ENCODE results near the gene CCDC136. TPM values are rescaled to one million over a fixed set of nuclear protein-coding genes. Genes with fewer than 3 reads are reported as not detected.

CCDC136 gene
- total RNA-seq, 1 experiment from 2014 or later = 11.1 TPM

- no peak for ATAC-seq
- Histone ChIP-seq H3K27ac (ENCODE audit: low read depth, low read length) (no peak overlapping the region), H3K9ac (ENCODE audit: low read length) (no peak overlapping the region), H3K4me3 (replicated peaks in 1 of 2; ENCODE audit: low read depth in 1 of 2, low read length in 2 of 2) (no peak overlapping the region), H2AFZ (ENCODE audit: low read depth, low read length, poor library complexity, severe bottlenecking) (no peak overlapping the region), H3K9me2 (ENCODE audit: insufficient read depth) (no peaks in the 10 kb centered on the region), H3K36me3 (ENCODE audit: control insufficient read depth in 1 of 2, insufficient read depth in 2 of 2, low read length in 2 of 2) (peaks cover 32 to 54% of the 10 kb centered on the region in 2 experiments), H3K27me3 (ENCODE audit: insufficient read depth, low read length) (no peaks in the 10 kb centered on the region), H3K4me1 (ENCODE audit: control insufficient read depth in 1 of 2, insufficient read depth in 2 of 2, low read length in 2 of 2) (no peaks in the 10 kb centered on the region), H3K4me2 (ENCODE audit: low read length) (no peak overlapping the region), H3K9me3 (ENCODE audit: control insufficient read depth in 1 of 2, insufficient read depth in 1 of 2, low read depth in 1 of 2, low read length in 2 of 2) (no peaks in the 10 kb centered on the region), H3K79me2 (ENCODE audit: insufficient read depth, low read length) (no peaks in the 10 kb centered on the region), H4K20me1 (ENCODE audit: insufficient read depth) (no peaks in the 10 kb centered on the region)
- CTCF ChIA-PET = no interaction called here
- POLR2A ChIA-PET = no interaction called here
- BruUV-seq (replicated peaks) = no TSS peak
- TF ChIP-seq CBX3 (IDR thresholded peaks at IDR 0.05; ENCODE audit: low read depth) = no peak
- no peak for TF ChIP-seq POLR2A (IDR thresholded peaks at IDR 0.05; ENCODE audit: borderline replicate concordance, extremely low read depth, insufficient read depth, insufficient read length)
- RAD21 ChIA-PET (ENCODE audit: low non-redundant PET in 1 of 2, low total read pairs in 2 of 2, uncharacterized antibody in 2 of 2, unreplicated experiment in 2 of 2) = no interaction called here
- DNase-seq (ENCODE audit: low read depth, low spot score) = no peak
- intact Hi-C loops (cut with micrococcal nuclease) = no loop called here
Measured at GRCh38 chr7:128770233-128770632, 21.5 kb upstream of the CCDC136 start.

GRCh38 chr7:128773604-128774003 lies 18.2 kb upstream of the CCDC136 start:
- Histone ChIP-seq H3K9me3 (ENCODE audit: control insufficient read depth in 1 of 2, insufficient read depth in 1 of 2, low read depth in 1 of 2, low read length in 2 of 2) (no peaks in the 10 kb centered on the region), H3K9me2 (ENCODE audit: insufficient read depth) (no peaks in the 10 kb centered on the region), H3K36me3 (ENCODE audit: control insufficient read depth in 1 of 2, insufficient read depth in 2 of 2, low read length in 2 of 2) (peaks cover 21 to 38% of the 10 kb centered on the region in 2 experiments; a peak in 3 of 4 replicates), H3K4me1 (ENCODE audit: control insufficient read depth in 1 of 2, insufficient read depth in 2 of 2, low read length in 2 of 2) (no peaks in the 10 kb centered on the region), H3K79me2 (ENCODE audit: insufficient read depth, low read length) (no peaks in the 10 kb centered on the region), H3K27me3 (ENCODE audit: insufficient read depth, low read length) (no peaks in the 10 kb centered on the region), H3K4me2 (ENCODE audit: low read length) (no peak overlapping the region), H3K4me3 (replicated peaks in 1 of 2; ENCODE audit: low read depth in 1 of 2, low read length in 2 of 2) (no peak overlapping the region), H3K27ac (ENCODE audit: low read depth, low read length) (no peak overlapping the region), H3K9ac (ENCODE audit: low read length) (no peak overlapping the region), H4K20me1 (ENCODE audit: insufficient read depth) (no peaks in the 10 kb centered on the region), H2AFZ (ENCODE audit: low read depth, low read length, poor library complexity, severe bottlenecking) (no peak overlapping the region)
- BruUV-seq (replicated peaks) = no TSS peak
- intact Hi-C loops (cut with micrococcal nuclease) = no loop called here
- DNase-seq (ENCODE audit: low read depth, low spot score) (no peak), ATAC-seq (no peak)
- ChIA-PET CTCF (no interaction called here), POLR2A (no interaction called here), RAD21 (ENCODE audit: low non-redundant PET in 1 of 2, low total read pairs in 2 of 2, uncharacterized antibody in 2 of 2, unreplicated experiment in 2 of 2) (no interaction called here)
- no peak for TF ChIP-seq SRF (IDR thresholded peaks at IDR 0.05; ENCODE audit: low read depth)
- no peak for TF ChIP-seq SP1 (IDR thresholded peaks at IDR 0.05; ENCODE audit: low read depth)
- no peak for TF ChIP-seq REST (IDR thresholded peaks at IDR 0.05; ENCODE audit: low read depth)
- no peak for TF ChIP-seq ZNF274 (IDR thresholded peaks at IDR 0.05; ENCODE audit: low read depth, low read length)
- no peak for TF ChIP-seq EZH2phosphoT487 (IDR thresholded peaks at IDR 0.05; ENCODE audit: borderline replicate concordance)
- TF ChIP-seq, protein P1, sequence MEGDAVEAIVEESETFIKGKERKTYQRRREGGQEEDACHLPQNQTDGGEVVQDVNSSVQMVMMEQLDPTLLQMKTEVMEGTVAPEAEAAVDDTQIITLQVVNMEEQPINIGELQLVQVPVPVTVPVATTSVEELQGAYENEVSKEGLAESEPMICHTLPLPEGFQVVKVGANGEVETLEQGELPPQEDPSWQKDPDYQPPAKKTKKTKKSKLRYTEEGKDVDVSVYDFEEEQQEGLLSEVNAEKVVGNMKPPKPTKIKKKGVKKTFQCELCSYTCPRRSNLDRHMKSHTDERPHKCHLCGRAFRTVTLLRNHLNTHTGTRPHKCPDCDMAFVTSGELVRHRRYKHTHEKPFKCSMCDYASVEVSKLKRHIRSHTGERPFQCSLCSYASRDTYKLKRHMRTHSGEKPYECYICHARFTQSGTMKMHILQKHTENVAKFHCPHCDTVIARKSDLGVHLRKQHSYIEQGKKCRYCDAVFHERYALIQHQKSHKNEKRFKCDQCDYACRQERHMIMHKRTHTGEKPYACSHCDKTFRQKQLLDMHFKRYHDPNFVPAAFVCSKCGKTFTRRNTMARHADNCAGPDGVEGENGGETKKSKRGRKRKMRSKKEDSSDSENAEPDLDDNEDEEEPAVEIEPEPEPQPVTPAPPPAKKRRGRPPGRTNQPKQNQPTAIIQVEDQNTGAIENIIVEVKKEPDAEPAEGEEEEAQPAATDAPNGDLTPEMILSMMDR (IDR thresholded peaks at IDR 0.05 in 2 of 3, conservative IDR thresholded peaks at IDR 0.05 in 1 of 3; ENCODE audit: borderline replicate concordance in 1 of 3, insufficient read depth in 1 of 3, low read depth in 2 of 3, low read length in 2 of 3) = no peak
- no peak for TF ChIP-seq ZFX (IDR thresholded peaks at IDR 0.05)
- TF ChIP-seq POLR2A (IDR thresholded peaks at IDR 0.05; ENCODE audit: borderline replicate concordance, extremely low read depth, insufficient read depth, insufficient read length) = no peak
- no peak for TF ChIP-seq TCF7L2 (IDR thresholded peaks at IDR 0.05; ENCODE audit: borderline replicate concordance, extremely low read depth, insufficient read depth, insufficient read length)
